ENCODE measurements around the gene SNTG2.

GRCh38 chr2:1299043-1299442 lies 348.4 kb downstream of the SNTG2 start:
- TF ChIP-seq CTCF (IDR thresholded peaks at IDR 0.05) (no peak), POLR2A (IDR thresholded peaks at IDR 0.05) (no peak)
